ENCODE measurements around the gene MAST2. TPM values are rescaled to one million over a fixed set of nuclear protein-coding genes. Genes with fewer than 3 reads are reported as not detected.

The MAST2 gene
- polyA plus RNA-seq, 1 experiment, result 24.7 TPM

DNA sequence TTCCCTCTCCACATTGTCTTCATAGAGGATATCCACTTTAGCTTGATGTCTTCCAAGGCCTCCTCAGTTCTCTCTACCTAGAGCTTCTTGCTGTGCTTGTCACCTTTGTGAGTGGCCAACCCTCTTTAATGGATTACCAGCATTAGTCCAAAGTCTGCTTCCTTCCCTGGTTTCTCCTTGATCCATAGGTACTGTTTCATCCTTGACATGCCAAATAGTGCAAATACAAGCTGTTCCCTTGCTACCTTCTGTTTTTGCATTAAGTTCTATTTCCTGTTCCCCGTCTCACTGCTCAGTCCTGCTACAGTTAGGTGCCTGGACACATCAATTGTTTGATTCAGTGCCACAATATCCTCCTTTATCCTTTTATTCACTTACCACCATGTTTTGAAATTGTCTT is 19.2 kb downstream of the MAST2 start:
- TF ChIP-seq, protein P1, sequence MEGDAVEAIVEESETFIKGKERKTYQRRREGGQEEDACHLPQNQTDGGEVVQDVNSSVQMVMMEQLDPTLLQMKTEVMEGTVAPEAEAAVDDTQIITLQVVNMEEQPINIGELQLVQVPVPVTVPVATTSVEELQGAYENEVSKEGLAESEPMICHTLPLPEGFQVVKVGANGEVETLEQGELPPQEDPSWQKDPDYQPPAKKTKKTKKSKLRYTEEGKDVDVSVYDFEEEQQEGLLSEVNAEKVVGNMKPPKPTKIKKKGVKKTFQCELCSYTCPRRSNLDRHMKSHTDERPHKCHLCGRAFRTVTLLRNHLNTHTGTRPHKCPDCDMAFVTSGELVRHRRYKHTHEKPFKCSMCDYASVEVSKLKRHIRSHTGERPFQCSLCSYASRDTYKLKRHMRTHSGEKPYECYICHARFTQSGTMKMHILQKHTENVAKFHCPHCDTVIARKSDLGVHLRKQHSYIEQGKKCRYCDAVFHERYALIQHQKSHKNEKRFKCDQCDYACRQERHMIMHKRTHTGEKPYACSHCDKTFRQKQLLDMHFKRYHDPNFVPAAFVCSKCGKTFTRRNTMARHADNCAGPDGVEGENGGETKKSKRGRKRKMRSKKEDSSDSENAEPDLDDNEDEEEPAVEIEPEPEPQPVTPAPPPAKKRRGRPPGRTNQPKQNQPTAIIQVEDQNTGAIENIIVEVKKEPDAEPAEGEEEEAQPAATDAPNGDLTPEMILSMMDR (IDR thresholded peaks at IDR 0.05; ENCODE audit: low read depth, low read length), result no peak
- CTCF ChIA-PET, result no interaction called here
- Histone ChIP-seq H3K9me3 (ENCODE audit: control insufficient read depth, insufficient read depth, low read length) (no peaks in the 10 kb centered on the region; the same call in 1 of the 2 replicates), H3K4me3 (ENCODE audit: low read depth, low read length) (no peak overlapping the region), H3K27me3 (ENCODE audit: control insufficient read depth, insufficient read depth, low read length) (no peaks in the 10 kb centered on the region), H3K27ac (ENCODE audit: low read depth, low read length) (no peak overlapping the region)
- POLR2A ChIA-PET, result interaction anchor here (1.2 kb wide), 1 partner anchor 136 kb away, joined by 3 read pairs; no protein-coding TSS in a partner anchor
- no peak for DNase-seq (ENCODE audit: low read depth, low spot score)

DNA sequence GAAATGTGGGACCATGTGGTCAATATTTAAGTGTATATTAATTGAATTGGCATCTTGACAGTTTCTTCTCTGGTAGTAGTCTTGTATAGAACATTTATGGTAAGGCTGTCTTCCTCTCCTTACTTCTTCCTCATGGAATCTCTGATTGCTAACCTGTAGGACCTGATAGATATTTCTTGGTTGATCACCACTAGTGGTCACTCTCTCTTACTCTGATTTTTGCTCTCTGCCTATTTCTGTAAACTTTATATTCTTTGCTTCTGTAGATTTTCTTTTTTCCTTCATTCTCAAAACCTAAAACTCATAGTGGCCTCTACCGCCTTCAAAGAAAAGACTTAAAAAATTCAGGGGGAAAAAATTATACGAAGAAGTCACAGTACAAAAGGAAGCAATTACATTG is 21.2 kb downstream of the MAST2 start:
- no peak for DNase-seq (ENCODE audit: low read depth, low spot score)
- POLR2A ChIA-PET, result interaction anchor here (0.7 kb wide), 1 partner anchor 231 kb away, joined by 3 read pairs; no protein-coding TSS in a partner anchor
- Histone ChIP-seq H3K9me3 (ENCODE audit: control insufficient read depth, insufficient read depth, low read length) (no peaks in the 10 kb centered on the region; the same call in 1 of the 2 replicates), H3K4me3 (ENCODE audit: low read depth, low read length) (no peak overlapping the region), H3K27ac (ENCODE audit: low read depth, low read length) (no peak overlapping the region), H3K27me3 (ENCODE audit: control insufficient read depth, insufficient read depth, low read length) (no peaks in the 10 kb centered on the region)
- CTCF ChIA-PET, result no interaction called here
- TF ChIP-seq, protein P1 (IDR thresholded peaks at IDR 0.05; ENCODE audit: low read depth, low read length), result no peak

DNA sequence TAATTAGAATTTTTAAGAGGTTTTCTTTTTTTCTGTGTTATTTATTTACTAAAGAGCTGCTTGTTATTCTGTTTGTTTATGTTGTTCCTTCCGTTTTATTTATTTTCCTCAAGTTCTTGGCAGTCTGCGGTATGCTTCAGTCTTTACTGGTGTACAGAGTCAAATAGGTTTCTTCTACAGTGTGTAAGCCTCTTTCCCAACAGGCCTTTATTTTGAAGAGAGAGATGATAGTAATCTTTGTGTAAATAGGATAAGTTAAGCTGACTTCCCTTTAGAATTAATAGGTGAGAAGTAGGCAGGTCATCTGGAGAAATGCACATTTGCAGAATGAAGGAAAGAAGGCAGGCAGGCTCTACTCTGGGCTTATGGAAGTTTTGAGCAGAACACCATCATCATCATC is 23.8 kb downstream of the MAST2 start:
- Histone ChIP-seq H3K27ac (ENCODE audit: low read depth, low read length) (no peak overlapping the region), H3K27me3 (ENCODE audit: control insufficient read depth, insufficient read depth, low read length) (no peaks in the 10 kb centered on the region), H3K9me3 (ENCODE audit: control insufficient read depth, insufficient read depth, low read length) (no peaks in the 10 kb centered on the region), H3K4me3 (ENCODE audit: low read depth, low read length) (no peak overlapping the region)
- DNase-seq (ENCODE audit: low read depth, low spot score), result no peak
- ChIA-PET CTCF (no interaction called here), POLR2A (no interaction called here)
- TF ChIP-seq, protein P1 (IDR thresholded peaks at IDR 0.05; ENCODE audit: low read depth, low read length), result no peak

DNA sequence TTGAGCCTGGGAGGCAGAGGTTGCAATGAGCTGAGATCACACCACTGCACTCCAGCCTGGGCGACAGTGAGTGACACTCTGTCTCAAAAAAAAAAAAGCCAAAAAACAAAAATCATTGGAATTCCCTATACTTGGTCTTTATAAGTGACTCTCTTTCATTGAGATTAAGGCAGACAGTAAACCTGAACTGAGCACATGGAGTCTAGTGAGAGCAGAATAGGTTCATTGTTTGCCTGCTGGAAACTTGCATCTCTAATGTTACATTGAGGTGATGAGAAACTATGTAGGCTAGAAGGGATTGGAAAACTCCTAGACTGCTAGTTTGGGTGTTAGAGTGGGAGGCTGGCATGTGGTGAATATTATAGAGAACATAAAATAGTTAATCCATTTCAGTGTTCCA is 25.4 kb downstream of the MAST2 start:
- Histone ChIP-seq H3K9me3 (ENCODE audit: control insufficient read depth, insufficient read depth, low read length) (no peaks in the 10 kb centered on the region), H3K4me3 (ENCODE audit: low read depth, low read length) (no peak overlapping the region), H3K27ac (ENCODE audit: low read depth, low read length) (no peak overlapping the region), H3K27me3 (ENCODE audit: control insufficient read depth, insufficient read depth, low read length) (no peaks in the 10 kb centered on the region)
- DNase-seq (ENCODE audit: low read depth, low spot score), result no peak
- ChIA-PET CTCF (no interaction called here), POLR2A (interaction anchor here (0.6 kb wide), 1 partner anchor 140 kb away, joined by 7 read pairs; no protein-coding TSS in a partner anchor)
- TF ChIP-seq, protein P1 (IDR thresholded peaks at IDR 0.05; ENCODE audit: low read depth, low read length), result no peak

DNA sequence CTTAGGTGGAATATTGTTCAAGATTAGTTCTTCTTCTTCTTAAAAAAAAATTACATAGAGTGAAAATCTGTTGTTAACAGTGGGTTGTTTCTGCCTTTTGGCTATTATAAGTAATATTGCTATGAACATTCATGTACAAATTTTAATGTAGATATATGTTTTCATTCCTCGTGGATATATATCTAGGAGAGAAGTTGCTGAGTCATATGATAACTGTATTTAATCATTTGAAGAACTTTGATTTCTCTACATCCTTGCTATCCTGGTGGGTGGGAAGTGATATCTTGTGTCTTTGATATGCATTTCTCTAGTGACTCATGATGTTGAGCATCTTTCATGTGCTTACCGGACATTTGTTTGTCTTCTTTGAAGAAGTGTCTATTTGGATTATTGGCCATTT is 29.9 kb downstream of the MAST2 start:
- H3K27ac ChIP-seq (ENCODE audit: low read depth, low read length), result no peak overlapping the region
- ChIA-PET CTCF (no interaction called here), POLR2A (no interaction called here)
- no peaks in the 10 kb centered on the region for H3K27me3 ChIP-seq (ENCODE audit: control insufficient read depth, insufficient read depth, low read length)
- no peak overlapping the region for H3K4me3 ChIP-seq (ENCODE audit: low read depth, low read length)
- TF ChIP-seq, protein P1 (IDR thresholded peaks at IDR 0.05; ENCODE audit: low read depth, low read length), result no peak
- no peak for DNase-seq (ENCODE audit: low read depth, low spot score)
- H3K9me3 ChIP-seq (ENCODE audit: control insufficient read depth, insufficient read depth, low read length), result no peaks in the 10 kb centered on the region
